Nephron (organoid): ENCODE data around the gene UAP1L1.
A peak's percentile ranks its signal among the peaks of the same experiment; 100 is the strongest.

Experiments
- H3K27ac Mint-ChIP-seq, 3 experiments: 2 replicates each; pipeline ENCODE4 v1.8.0; 2020; ENCODE audit warnings: mixed read lengths in 3 of 3, mild to moderate bottlenecking in 2 of 3, moderate library complexity in 1 of 3
- H3K27me3 Mint-ChIP-seq: 2 replicates; pipeline ENCODE4 v1.8.0; 2021; ENCODE audit warnings: low read depth, mild to moderate bottlenecking, moderate library complexity, mixed read lengths
- H3K36me3 Mint-ChIP-seq: 2 replicates; pipeline ENCODE4 v1.8.0; 2020; ENCODE audit warnings: low read depth, mixed read lengths
- H3K4me1 Mint-ChIP-seq: 2 replicates; pipeline ENCODE4 v1.8.0; 2020; ENCODE audit warnings: mixed read lengths
- H3K4me3 Mint-ChIP-seq, 3 experiments: 2 replicates each; pipeline ENCODE4 v1.8.0; 2020; ENCODE audit warnings: mild to moderate bottlenecking in 3 of 3, mixed read lengths in 3 of 3, moderate library complexity in 2 of 3
- H3K9me3 Mint-ChIP-seq: 2 replicates; pipeline ENCODE4 v1.8.0; 2020; ENCODE audit warnings: mixed read lengths
- CTCF ChIP-seq, 3 experiments: fragments of 200-600 bp; sonication (generic); IDR thresholded peaks; one replicate each; pipeline ENCODE4 v1.5.0; 2021; ENCODE audit warnings: antibody characterized with exemption in 3 of 3; ENCODE audit not compliant: unreplicated experiment in 3 of 3

The UAP1L1 gene

GRCh38 chr9:137080260-137081122, 3.2 kb downstream of the UAP1L1 start:
- H3K27me3 Mint-ChIP-seq, result peaks cover 73% of the 10 kb centered on the region
- H3K4me3 Mint-ChIP-seq, result no peak overlapping the region
- TF ChIP-seq CTCF (IDR thresholded peaks at IDR 0.05; ENCODE audit: unreplicated experiment in 3 of 3), result no peak
- no peak overlapping the region for H3K27ac Mint-ChIP-seq
- no peaks in the 10 kb centered on the region for H3K9me3 Mint-ChIP-seq
- peaks cover under 1% of the 10 kb centered on the region for H3K4me1 Mint-ChIP-seq
- no peaks in the 10 kb centered on the region for H3K36me3 Mint-ChIP-seq

GRCh38 chr9:137082222-137082924, 5.1 kb downstream of the UAP1L1 start:
- no peak overlapping the region for H3K27ac Mint-ChIP-seq
- TF ChIP-seq CTCF (IDR thresholded peaks at IDR 0.05; ENCODE audit: unreplicated experiment in 3 of 3), result no peak
- H3K27me3 Mint-ChIP-seq, result peaks cover 59% of the 10 kb centered on the region
- no peaks in the 10 kb centered on the region for H3K9me3 Mint-ChIP-seq
- peaks cover 5% of the 10 kb centered on the region for H3K4me1 Mint-ChIP-seq
- no peaks in the 10 kb centered on the region for H3K36me3 Mint-ChIP-seq
- peak overlapping the region in 1 of 3 experiments; percentile 38 for H3K4me3 Mint-ChIP-seq

GRCh38 chr9:137082925-137083290, 5.6 kb downstream of the UAP1L1 start:
- no peaks in the 10 kb centered on the region for H3K9me3 Mint-ChIP-seq
- no peak for TF ChIP-seq CTCF (IDR thresholded peaks at IDR 0.05; ENCODE audit: unreplicated experiment in 3 of 3)
- H3K4me1 Mint-ChIP-seq, result peaks cover 10% of the 10 kb centered on the region
- H3K4me3 Mint-ChIP-seq, result peak overlapping the region in 1 of 3 experiments; percentile 21
- peaks cover 57% of the 10 kb centered on the region for H3K27me3 Mint-ChIP-seq
- no peaks in the 10 kb centered on the region for H3K36me3 Mint-ChIP-seq
- H3K27ac Mint-ChIP-seq, result no peak overlapping the region

- H3K4me1 Mint-ChIP-seq, result peaks cover 16% of the 10 kb centered on the region
- peak overlapping the region in 2 of 3 experiments; percentile 15 to 62 for H3K4me3 Mint-ChIP-seq
- TF ChIP-seq CTCF (IDR thresholded peaks at IDR 0.05; ENCODE audit: unreplicated experiment in 3 of 3), result no peak
- H3K36me3 Mint-ChIP-seq, result no peaks in the 10 kb centered on the region
- no peaks in the 10 kb centered on the region for H3K9me3 Mint-ChIP-seq
- H3K27me3 Mint-ChIP-seq, result peaks cover 51% of the 10 kb centered on the region
- peak overlapping the region in 1 of 3 experiments; percentile 56 for H3K27ac Mint-ChIP-seq
These were observed 6.2 kb downstream of the UAP1L1 start for GRCh38 chr9:137083394-137084004.

GRCh38 chr9:137084526-137084925, 7.2 kb downstream of the UAP1L1 start:
- Mint-ChIP-seq H3K36me3 (peaks cover 5% of the 10 kb centered on the region), H3K4me1 (peaks cover 26% of the 10 kb centered on the region), H3K9me3 (no peaks in the 10 kb centered on the region), H3K27me3 (peaks cover 41% of the 10 kb centered on the region), H3K27ac (no peak overlapping the region), H3K4me3 (no peak overlapping the region)
- TF ChIP-seq CTCF (IDR thresholded peaks at IDR 0.05; ENCODE audit: unreplicated experiment in 3 of 3), result no peak
